HUES6 (cell line): ENCODE measurements around the gene SKIC2.
"Not testable (repeated sequence)": the region's sequence is repeated elsewhere in the genome, so short reads cannot be mapped to it uniquely, and the experiment has no call there.

Experiments used
- H3K27ac ChIP-seq: 2 replicates; pipeline ENCODE4 v1.7.0; 2013; ENCODE audit warnings: low read depth, mild to moderate bottlenecking, low read length, inconsistent platforms
- H3K27me3 ChIP-seq: 2 replicates; pipeline ENCODE4 v1.6.1; 2013; ENCODE audit warnings: low read length; ENCODE audit not compliant: control insufficient read depth, insufficient read depth
- H3K36me3 ChIP-seq: 2 replicates; pipeline ENCODE4 v1.6.1; 2013; ENCODE audit warnings: low read length; ENCODE audit not compliant: control insufficient read depth, insufficient read depth
- H3K4me1 ChIP-seq: 2 replicates; pipeline ENCODE4 v1.6.1; 2013; ENCODE audit warnings: low read length; ENCODE audit not compliant: control insufficient read depth, insufficient read depth
- H3K4me3 ChIP-seq: 2 replicates; pipeline ENCODE4 v1.5.1; 2013; ENCODE audit warnings: low read depth, low read length
- H3K9ac ChIP-seq: one replicate; pipeline ENCODE4 v1.6.1; 2013; ENCODE audit warnings: mild to moderate bottlenecking, low read length
- H3K9me3 ChIP-seq: 2 replicates; pipeline ENCODE4 v1.6.1; 2013; ENCODE audit warnings: low read depth, low read length; ENCODE audit not compliant: control insufficient read depth, insufficient read depth

SKIC2 gene

DNA sequence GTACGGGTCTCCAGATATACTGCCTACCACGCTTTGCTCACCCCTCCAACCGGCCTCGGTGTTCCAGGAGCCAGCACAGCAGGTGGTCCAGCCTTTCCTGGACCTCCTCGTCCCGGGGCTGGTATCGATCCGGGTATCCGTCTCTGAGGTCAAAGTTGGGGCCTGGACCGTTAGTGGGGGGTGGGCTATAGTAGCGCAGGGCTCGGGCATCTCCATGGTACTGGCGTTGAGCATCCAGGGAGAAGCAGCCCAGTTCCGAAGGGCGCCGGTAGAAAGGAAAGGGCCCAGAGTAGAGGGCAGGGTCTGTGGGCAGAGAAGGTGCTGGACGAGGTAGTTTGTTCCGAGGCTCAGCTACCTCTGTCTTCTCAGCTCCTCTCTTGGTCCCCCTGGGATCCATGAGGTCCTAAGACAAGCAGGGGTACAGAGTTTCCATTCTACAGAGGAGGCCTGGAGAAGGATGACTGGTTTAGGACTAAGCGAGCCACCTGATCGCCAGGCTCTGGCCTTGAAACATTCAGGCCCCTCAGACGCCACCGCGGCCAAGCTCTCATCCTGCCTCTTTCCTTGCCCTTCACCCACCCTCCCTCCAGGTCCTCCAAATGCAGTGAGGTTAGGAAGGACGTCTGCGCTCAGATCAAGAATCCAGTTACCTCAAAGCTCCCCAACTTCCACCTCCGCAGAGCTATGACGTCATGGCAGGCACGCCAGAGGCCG is 12.5 kb downstream of the SKIC2 start:
- peak overlapping the region; percentile 74 for H3K9ac ChIP-seq
- peaks cover 44% of the 10 kb centered on the region for H3K36me3 ChIP-seq
- no peaks in the 10 kb centered on the region for H3K27me3 ChIP-seq
- peak overlapping the region; percentile 86 for H3K4me3 ChIP-seq
- no peaks in the 10 kb centered on the region; the same call in 1 of the 2 replicates for H3K9me3 ChIP-seq
- peak overlapping the region; percentile 88 for H3K27ac ChIP-seq
- peaks cover 7% of the 10 kb centered on the region for H3K4me1 ChIP-seq

DNA sequence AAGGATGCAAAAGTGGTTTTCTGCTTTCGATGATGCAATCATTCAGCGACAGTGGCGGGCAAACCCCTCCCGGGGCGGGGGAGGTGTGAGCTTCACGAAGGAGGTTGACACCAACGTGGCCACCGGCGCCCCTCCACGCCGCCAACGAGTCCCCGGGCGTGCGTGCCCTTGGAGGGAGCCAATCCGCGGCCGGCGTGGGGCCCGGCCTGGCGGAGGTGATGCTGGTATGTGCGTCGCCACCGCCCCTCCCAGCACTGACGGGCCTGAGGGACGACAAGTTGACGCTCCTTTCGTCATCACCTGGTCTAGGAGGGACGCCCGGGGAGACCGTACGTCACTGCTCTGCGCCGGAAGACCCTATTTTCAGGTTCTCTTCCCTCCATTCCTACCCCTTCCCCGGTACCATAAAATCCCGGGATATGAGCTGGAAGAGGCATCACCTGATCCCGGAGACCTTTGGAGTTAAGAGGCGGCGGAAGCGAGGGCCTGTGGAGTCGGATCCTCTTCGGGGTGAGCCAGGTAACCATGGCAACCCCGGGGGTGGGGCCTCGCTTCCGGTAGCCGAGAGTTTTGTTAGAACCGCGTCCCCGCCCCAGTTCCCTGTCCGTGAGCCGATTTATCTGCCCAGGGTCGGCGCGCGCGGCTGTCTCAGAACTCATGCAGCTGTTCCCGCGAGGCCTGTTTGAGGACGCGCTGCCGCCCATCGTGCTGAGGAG is 13.2 kb downstream of the SKIC2 start, which contains the start of gene DXO:
TSS of gene DXO (minus strand) at position 146 of the 716 bp plus-strand sequence. CDS start 463 bp downstream, outside the sequence.
- Histone ChIP-seq H3K36me3 (peaks cover 37% of the 10 kb centered on the region), H3K4me3 (peak within 1 kb of the TSS; percentile 86), H3K27ac (peak within 1 kb of the TSS; percentile 88), H3K4me1 (peaks cover 7% of the 10 kb centered on the region), H3K9me3 (no peaks in the 10 kb centered on the region; the same call in 1 of the 2 replicates), H3K27me3 (no peaks in the 10 kb centered on the region), H3K9ac (peak within 1 kb of the TSS; percentile 74)

DNA sequence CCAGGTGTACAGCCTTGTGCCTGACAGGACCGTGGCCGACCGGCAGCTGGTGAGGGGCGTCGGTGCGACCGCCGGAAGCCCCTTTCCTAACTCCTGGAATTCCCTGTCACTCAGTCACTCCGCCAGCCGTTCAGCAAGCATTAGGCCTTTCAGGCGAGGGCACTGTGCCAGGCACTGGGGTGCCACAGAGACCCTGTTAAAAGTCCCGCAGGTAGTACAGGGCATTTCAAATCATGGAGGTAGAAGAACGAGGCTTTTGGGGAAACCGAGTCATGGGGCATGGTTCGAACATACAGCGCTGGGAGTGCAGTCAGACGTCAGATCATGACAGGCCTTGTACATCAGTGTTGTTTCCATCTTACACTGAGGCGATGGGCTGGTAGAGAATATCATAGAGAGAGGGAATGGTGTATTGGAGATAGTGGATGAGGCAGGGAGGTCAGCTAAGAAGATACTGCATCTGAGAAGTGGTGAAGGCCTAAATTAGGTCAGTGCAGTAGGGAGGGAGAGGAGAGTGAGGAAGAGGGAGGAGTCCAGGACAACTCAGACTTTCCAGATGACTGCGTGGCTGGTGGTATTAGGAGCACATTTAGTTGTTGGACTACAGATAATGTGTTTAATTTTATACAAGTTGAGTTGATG is 13.9 kb downstream of the SKIC2 start:
- peak overlapping the region; percentile 86 for H3K4me3 ChIP-seq
- no peaks in the 10 kb centered on the region; the same call in 1 of the 2 replicates for H3K9me3 ChIP-seq
- H3K4me1 ChIP-seq = peaks cover 7% of the 10 kb centered on the region
- no peaks in the 10 kb centered on the region for H3K27me3 ChIP-seq
- H3K36me3 ChIP-seq = peaks cover 30% of the 10 kb centered on the region
- H3K9ac ChIP-seq = peak overlapping the region; percentile 74
- H3K27ac ChIP-seq = peak overlapping the region; percentile 88; the same call in 1 of the 2 replicates

DNA sequence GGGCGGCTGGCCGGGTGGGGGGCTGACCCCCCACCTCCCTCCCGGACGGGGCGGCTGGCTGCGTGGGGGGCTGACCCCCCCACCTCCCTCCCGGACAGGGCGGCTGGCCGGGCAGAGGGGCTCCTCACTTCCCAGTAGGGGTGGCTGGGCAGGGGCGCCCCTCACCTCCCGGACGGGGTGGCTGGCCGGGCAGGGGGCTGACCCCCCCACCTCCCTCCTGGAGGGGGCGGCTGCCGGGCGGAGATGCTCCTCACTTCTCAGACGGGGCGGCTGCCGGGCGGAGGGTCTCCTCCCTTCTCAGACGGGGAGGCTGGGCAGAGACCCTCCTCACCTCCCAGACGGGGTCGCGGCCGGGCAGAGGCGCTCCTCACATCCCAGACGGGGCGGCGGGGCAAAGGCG is 17.1 kb downstream of the SKIC2 start:
- not testable (repeated sequence) for H3K27ac ChIP-seq, H3K9me3 ChIP-seq, H3K4me3 ChIP-seq, H3K9ac ChIP-seq, H3K27me3 ChIP-seq, H3K4me1 ChIP-seq
- H3K36me3 ChIP-seq = peaks cover 13% of the 10 kb centered on the region

DNA sequence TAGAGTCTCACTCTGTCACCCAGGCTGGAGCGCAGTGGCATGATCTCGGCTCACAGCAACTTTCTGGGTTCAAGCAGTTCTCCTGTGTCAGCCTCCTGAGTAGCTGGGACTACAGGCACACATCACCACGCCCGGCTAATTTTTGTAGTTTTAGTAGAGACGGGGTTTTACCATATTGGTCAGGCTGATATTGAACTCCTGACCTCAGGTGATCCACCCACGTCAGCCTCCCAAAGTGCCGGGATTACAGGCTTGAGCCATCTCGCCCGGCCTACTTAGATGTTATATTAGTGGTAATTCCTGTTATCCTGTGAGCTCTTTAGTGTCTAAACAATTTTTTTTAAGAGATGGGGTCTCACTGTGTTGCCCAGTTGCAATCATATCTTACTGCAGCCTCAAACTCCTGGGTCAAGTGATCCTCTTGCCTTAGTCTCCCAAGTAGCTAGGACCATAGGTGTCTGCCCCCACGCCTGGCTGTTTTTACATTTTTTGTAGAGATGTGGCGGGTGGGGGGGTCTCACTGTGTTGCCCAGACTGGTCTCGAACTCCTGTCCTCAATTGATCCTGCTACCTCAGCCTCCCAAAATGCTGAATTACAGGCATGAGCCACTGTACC is 18.9 kb downstream of the SKIC2 start:
- Histone ChIP-seq H3K4me1 (peaks cover 4% of the 10 kb centered on the region), H3K9me3 (no peaks in the 10 kb centered on the region; the same call in 1 of the 2 replicates), H3K36me3 (peaks cover 13% of the 10 kb centered on the region), H3K9ac (no peak overlapping the region), H3K27ac (no peak overlapping the region), H3K4me3 (no peak overlapping the region), H3K27me3 (no peaks in the 10 kb centered on the region)

DNA sequence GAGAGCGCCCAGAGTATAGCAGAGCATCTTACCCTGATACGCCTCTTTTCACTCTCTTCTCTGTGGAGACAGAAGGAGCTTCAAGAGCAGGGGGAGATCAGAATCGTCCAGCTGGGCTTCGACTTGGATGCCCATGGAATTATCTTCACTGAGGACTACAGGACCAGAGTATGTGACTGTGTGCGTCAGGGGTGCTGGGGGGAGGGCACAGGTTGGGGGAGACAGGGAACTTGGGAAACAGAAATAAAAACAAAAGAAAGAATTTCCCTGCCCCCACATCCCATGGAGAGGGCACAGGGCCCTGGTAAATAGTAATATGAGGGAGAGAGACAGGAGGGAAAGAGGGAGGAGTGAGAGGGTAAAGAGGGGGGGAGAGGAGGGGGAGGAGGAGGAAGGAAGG is 19.9 kb downstream of the SKIC2 start:
- H3K36me3 ChIP-seq = peaks cover 13% of the 10 kb centered on the region
- H3K4me3 ChIP-seq = no peak overlapping the region
- no peak overlapping the region for H3K9ac ChIP-seq
- H3K27ac ChIP-seq = no peak overlapping the region
- H3K4me1 ChIP-seq = no peaks in the 10 kb centered on the region
- H3K9me3 ChIP-seq = no peaks in the 10 kb centered on the region; the same call in 1 of the 2 replicates
- H3K27me3 ChIP-seq = no peaks in the 10 kb centered on the region

DNA sequence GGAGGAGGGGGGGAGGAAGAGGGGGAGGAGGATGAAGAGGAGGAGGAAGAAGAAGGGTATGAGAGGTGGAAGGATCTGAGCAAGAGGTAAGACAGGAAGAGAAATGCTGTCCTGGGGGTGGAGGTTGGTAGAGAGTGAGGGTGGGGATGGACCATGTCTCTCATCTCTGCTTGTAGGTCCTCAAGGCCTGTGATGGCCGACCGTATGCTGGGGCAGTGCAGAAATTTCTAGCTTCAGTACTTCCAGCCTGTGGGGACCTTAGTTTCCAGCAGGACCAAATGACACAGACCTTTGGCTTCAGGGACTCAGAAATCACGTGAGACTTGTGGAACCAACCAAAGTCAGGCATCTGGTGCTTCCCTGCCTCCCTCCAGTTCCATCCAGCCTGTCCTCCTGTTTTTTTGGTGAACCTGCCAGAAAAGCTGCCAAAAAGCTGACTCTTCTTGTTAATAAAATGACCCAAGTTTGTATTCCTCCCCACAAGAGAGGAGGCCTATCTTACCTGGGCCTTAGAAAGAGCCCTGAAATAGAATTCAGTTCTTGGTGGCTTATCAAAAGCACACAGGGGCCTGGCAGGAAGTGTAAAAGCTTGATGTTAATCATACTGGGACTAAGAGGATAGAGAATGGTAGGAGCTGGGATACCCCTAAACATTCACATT is 20.4 kb downstream of the SKIC2 start:
- Histone ChIP-seq H3K27ac (no peak overlapping the region), H3K9me3 (no peaks in the 10 kb centered on the region; the same call in 1 of the 2 replicates), H3K4me3 (no peak overlapping the region), H3K36me3 (peaks cover 11% of the 10 kb centered on the region), H3K4me1 (no peaks in the 10 kb centered on the region), H3K9ac (no peak overlapping the region), H3K27me3 (no peaks in the 10 kb centered on the region)

DNA sequence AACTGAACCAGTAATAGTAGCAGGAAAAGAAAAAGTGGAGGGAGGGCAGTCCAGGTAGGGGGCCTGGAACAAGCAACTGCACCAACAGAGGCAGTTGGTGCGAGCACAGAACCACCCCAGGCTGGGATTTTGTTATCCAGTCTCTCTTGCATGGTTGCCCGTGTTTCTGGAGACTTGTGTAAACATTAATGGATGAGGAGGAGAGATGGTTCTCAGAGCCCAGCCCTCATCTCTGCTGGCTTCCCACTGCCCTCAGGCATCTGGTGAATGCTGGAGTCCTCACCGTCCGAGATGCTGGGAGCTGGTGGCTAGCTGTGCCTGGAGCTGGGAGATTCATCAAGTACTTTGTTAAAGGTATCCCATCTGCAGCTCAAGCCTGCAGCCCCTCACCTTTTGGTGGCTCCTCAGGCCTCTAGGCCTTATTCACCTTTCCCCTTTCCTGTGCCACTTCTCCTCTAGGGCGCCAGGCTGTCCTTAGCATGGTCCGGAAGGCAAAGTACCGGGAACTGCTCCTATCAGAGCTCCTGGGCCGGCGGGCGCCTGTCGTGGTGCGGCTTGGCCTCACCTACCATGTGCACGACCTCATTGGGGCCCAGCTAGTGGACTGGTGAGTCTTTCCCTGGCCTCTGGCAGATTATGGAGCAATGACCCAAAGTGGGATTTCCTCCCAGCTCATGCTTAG is 21.4 kb downstream of the SKIC2 start:
- H3K4me1 ChIP-seq, H3K9me3 ChIP-seq, H3K27ac ChIP-seq, H3K27me3 ChIP-seq, H3K9ac ChIP-seq, H3K4me3 ChIP-seq: not testable (repeated sequence)
- peaks cover 10% of the 10 kb centered on the region for H3K36me3 ChIP-seq

DNA sequence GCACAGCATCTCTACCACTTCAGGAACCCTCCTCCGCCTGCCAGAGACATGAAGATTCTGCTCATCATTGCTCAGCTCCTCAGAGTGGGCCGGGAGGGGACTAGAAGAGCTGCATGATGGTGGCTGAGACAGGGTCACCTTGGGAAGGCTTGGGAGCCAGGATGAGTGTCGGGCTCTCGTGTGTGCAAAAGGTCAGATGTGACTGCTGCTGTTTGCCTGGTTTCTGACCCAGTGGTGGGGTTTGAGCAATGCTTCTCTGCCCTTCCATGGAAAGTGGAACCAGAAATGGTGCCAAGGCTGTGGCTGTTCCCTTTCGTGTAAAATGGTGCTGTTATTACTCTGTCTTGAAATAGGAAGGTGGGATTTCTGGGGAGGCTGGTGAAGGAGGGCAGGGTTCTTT is 22.0 kb downstream of the SKIC2 start:
- H3K9ac ChIP-seq, H3K27ac ChIP-seq, H3K4me3 ChIP-seq, H3K4me1 ChIP-seq, H3K9me3 ChIP-seq, H3K27me3 ChIP-seq: not testable (repeated sequence)
- peaks cover 10% of the 10 kb centered on the region for H3K36me3 ChIP-seq

DNA sequence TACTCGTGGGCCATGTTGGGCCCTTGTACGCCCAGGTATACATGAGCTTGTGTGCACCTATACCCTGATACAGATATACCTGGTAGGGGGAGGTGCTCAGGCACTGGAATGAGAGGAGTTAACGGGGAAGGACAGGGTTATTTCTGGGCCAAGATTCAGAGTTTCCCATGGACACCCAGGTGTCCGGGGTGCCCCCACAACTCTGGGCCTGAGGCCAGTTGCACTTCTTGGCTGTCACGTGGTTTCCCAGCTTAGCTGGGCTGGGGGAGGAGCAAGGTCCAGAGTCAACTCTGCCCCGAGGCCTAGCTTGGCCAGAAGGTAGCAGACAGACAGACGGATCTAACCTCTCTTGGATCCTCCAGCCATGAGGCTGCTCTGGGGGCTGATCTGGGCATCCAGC is 22.8 kb downstream of the SKIC2 start, which contains the start of gene C4A:
TSS of gene C4A (plus strand) at position 314 of the 400 bp plus-strand sequence. CDS start at position 365, 51 bp downstream.
- H3K4me3 ChIP-seq, H3K4me1 ChIP-seq, H3K27me3 ChIP-seq, H3K27ac ChIP-seq, H3K9ac ChIP-seq, H3K9me3 ChIP-seq: not testable (repeated sequence)
- H3K36me3 ChIP-seq = peaks cover 10% of the 10 kb centered on the region
